Neural progenitor cell (in vitro differentiated cells): ENCODE results near the gene ANKRD53. TPM values are rescaled to one million over a fixed set of nuclear protein-coding genes. Genes with fewer than 3 reads are reported as not detected.

Experiments used
- DNase-seq: peaks from one replicate; pipeline ENCODE4 v3.0.0-alpha.2; 2016; ENCODE audit warnings: low spot score
- H2AFZ ChIP-seq: fragments of 200-600 bp; sonication (generic); replicated peaks from 2 replicates; pipeline ENCODE4 v1.6.1; 2016; ENCODE audit warnings: antibody characterized with exemption
- H3F3A ChIP-seq: fragments of 200-600 bp; sonication (generic); 2 replicates; pipeline ENCODE4 v1.6.1; 2016; ENCODE audit warnings: antibody characterized with exemption, low read depth
- H3K27ac ChIP-seq: fragments of 200-600 bp; sonication (generic); 2 replicates; pipeline ENCODE4 v1.5.1; 2016; ENCODE audit warnings: mild to moderate bottlenecking
- H3K27me3 ChIP-seq: fragments of 200-600 bp; sonication (generic); 2 replicates; pipeline ENCODE4 v1.6.1; 2016; ENCODE audit warnings: mild to moderate bottlenecking, moderate library complexity
- H3K36me3 ChIP-seq: fragments of 200-600 bp; sonication (generic); 2 replicates; pipeline ENCODE4 v1.5.1; 2016
- H3K4me1 ChIP-seq: fragments of 200-600 bp; sonication (generic); 2 replicates; pipeline ENCODE4 v1.6.1; 2016; ENCODE audit warnings: mixed run types
- H3K4me2 ChIP-seq: fragments of 200-600 bp; sonication (generic); 2 replicates; pipeline ENCODE4 v1.6.1; 2016
- H3K4me3 ChIP-seq: fragments of 200-600 bp; sonication (generic); 2 replicates; pipeline ENCODE4 v1.5.1; 2016
- H3K79me2 ChIP-seq: fragments of 200-600 bp; sonication (generic); 2 replicates; pipeline ENCODE4 v1.6.1; 2016; ENCODE audit warnings: low read depth
- H3K9ac ChIP-seq: fragments of 200-600 bp; sonication (generic); 2 replicates; pipeline ENCODE4 v1.6.1; 2016
- H3K9me3 ChIP-seq: fragments of 200-600 bp; sonication (generic); 2 replicates; pipeline ENCODE4 v1.5.1; 2016; ENCODE audit warnings: low read depth
- H4K20me1 ChIP-seq: fragments of 200-600 bp; sonication (generic); 2 replicates; pipeline ENCODE4 v1.6.1; 2016; ENCODE audit warnings: low read depth
- H3K27ac Mint-ChIP-seq: 3 replicates; pipeline ENCODE4 v1.8.0; 2021; ENCODE audit warnings: mixed read lengths
- H3K27me3 Mint-ChIP-seq: 2 replicates; pipeline ENCODE4 v1.8.0; 2022; ENCODE audit warnings: low read depth, mild to moderate bottlenecking, inconsistent platforms, moderate library complexity, mixed read lengths; ENCODE audit not compliant: insufficient read depth
- H3K36me3 Mint-ChIP-seq: 3 replicates; pipeline ENCODE4 v1.8.0; 2021; ENCODE audit warnings: mixed read lengths
- H3K4me1 Mint-ChIP-seq: 3 replicates; pipeline ENCODE4 v1.8.0; 2021; ENCODE audit warnings: mixed read lengths
- H3K4me3 Mint-ChIP-seq: 3 replicates; pipeline ENCODE4 v1.8.0; 2021; ENCODE audit warnings: mild to moderate bottlenecking, moderate library complexity, mixed read lengths
- H3K9me3 Mint-ChIP-seq: 3 replicates; pipeline ENCODE4 v1.8.0; 2020; ENCODE audit warnings: mixed read lengths
- CTCF ChIP-seq: fragments of 200-600 bp; sonication (generic); IDR thresholded peaks from 2 replicates; pipeline ENCODE4 v1.5.1; 2017; ENCODE audit warnings: antibody characterized with exemption, mild to moderate bottlenecking
- EZH2 ChIP-seq: fragments of 200-600 bp; sonication (generic); IDR thresholded peaks from 2 replicates; pipeline ENCODE4 v1.6.1; 2017; ENCODE audit warnings: antibody characterized with exemption, mild to moderate bottlenecking, moderate library complexity
- EZH2phosphoT487 ChIP-seq: fragments of 200-600 bp; sonication (generic); IDR thresholded peaks from 2 replicates; pipeline ENCODE4 v1.6.1; 2017; ENCODE audit warnings: antibody characterized with exemption
- total RNA-seq: library from RNA; depleted of rRNA; stranded (reverse); fragments of >200 nt; gene quantifications from 2 replicates; pipeline ENCODE4 v1.2.3, GENCODE V29; 2015; ENCODE audit warnings: low replicate concordance

The ANKRD53 gene
- total RNA-seq, 1 donor from 2014 or later: not detected

- peaks cover 14% of the 10 kb centered on the region for H3K27me3 Mint-ChIP-seq
- peaks cover 18% of the 10 kb centered on the region for H3F3A ChIP-seq
- H3K27ac ChIP-seq: no peak overlapping the region
- no peak overlapping the region for H3K4me3 ChIP-seq
- H3K4me1 Mint-ChIP-seq: peaks cover 28% of the 10 kb centered on the region
- H3K4me3 Mint-ChIP-seq: no peak overlapping the region
- H3K79me2 ChIP-seq: no peaks in the 10 kb centered on the region
- no peak for DNase-seq
- peaks cover 53% of the 10 kb centered on the region for H3K4me1 ChIP-seq
- H3K27me3 ChIP-seq: peaks cover 21% of the 10 kb centered on the region
- no peak overlapping the region for H2AFZ ChIP-seq
- H3K9me3 ChIP-seq: no peaks in the 10 kb centered on the region
- H3K4me2 ChIP-seq: peak overlapping the region; percentile 61
- H3K36me3 ChIP-seq: no peaks in the 10 kb centered on the region
- peaks cover 7% of the 10 kb centered on the region for H4K20me1 ChIP-seq
- no peak overlapping the region for H3K9ac ChIP-seq
- no peaks in the 10 kb centered on the region for H3K9me3 Mint-ChIP-seq
- TF ChIP-seq CTCF: no peak
- no peak for TF ChIP-seq EZH2
- no peak for TF ChIP-seq EZH2phosphoT487
- peak overlapping the region; percentile 58 for H3K27ac Mint-ChIP-seq
- peaks cover 1% of the 10 kb centered on the region for H3K36me3 Mint-ChIP-seq
These were observed 42.1 kb upstream of the ANKRD53 start for GRCh38 chr2:70936165-70936978.

- H3K36me3 ChIP-seq: no peaks in the 10 kb centered on the region
- H3K9ac ChIP-seq: no peak overlapping the region
- peaks cover 1% of the 10 kb centered on the region for H3K36me3 Mint-ChIP-seq
- H3K27me3 Mint-ChIP-seq: peaks cover 16% of the 10 kb centered on the region
- no peak overlapping the region for H3K4me3 ChIP-seq
- peaks cover 57% of the 10 kb centered on the region for H3K4me1 ChIP-seq
- no peak overlapping the region for H2AFZ ChIP-seq
- peaks cover 18% of the 10 kb centered on the region for H3F3A ChIP-seq
- TF ChIP-seq CTCF: no peak
- no peak for TF ChIP-seq EZH2phosphoT487
- TF ChIP-seq EZH2: no peak
- H3K27me3 ChIP-seq: peaks cover 29% of the 10 kb centered on the region
- H3K4me3 Mint-ChIP-seq: no peak overlapping the region
- H3K27ac Mint-ChIP-seq: no peak overlapping the region
- H3K4me1 Mint-ChIP-seq: peaks cover 32% of the 10 kb centered on the region
- no peaks in the 10 kb centered on the region for H3K79me2 ChIP-seq
- H3K4me2 ChIP-seq: peak overlapping the region; percentile 67
- peaks cover 7% of the 10 kb centered on the region for H4K20me1 ChIP-seq
- H3K9me3 ChIP-seq: no peaks in the 10 kb centered on the region
- H3K27ac ChIP-seq: no peak overlapping the region
- DNase-seq: peak; percentile 42
- no peaks in the 10 kb centered on the region for H3K9me3 Mint-ChIP-seq
These were observed 41.2 kb upstream of the ANKRD53 start for GRCh38 chr2:70936979-70937811.

- no peak for DNase-seq
- TF ChIP-seq EZH2phosphoT487: no peak
- no peak for TF ChIP-seq CTCF
- no peak for TF ChIP-seq EZH2
- Histone ChIP-seq H2AFZ (no peak overlapping the region), H4K20me1 (peaks cover 7% of the 10 kb centered on the region), H3K9ac (no peak overlapping the region), H3K9me3 (no peaks in the 10 kb centered on the region), H3K4me3 (no peak overlapping the region), H3K27me3 (peaks cover 36% of the 10 kb centered on the region), H3K79me2 (no peaks in the 10 kb centered on the region), H3K4me1 (peaks cover 65% of the 10 kb centered on the region), H3F3A (peaks cover 22% of the 10 kb centered on the region), H3K36me3 (no peaks in the 10 kb centered on the region), H3K27ac (no peak overlapping the region), H3K4me2 (peak overlapping the region; percentile 67)
- Mint-ChIP-seq H3K27me3 (peaks cover 20% of the 10 kb centered on the region), H3K4me1 (peaks cover 38% of the 10 kb centered on the region), H3K27ac (no peak overlapping the region), H3K4me3 (peak overlapping the region; percentile 38), H3K36me3 (peaks cover 1% of the 10 kb centered on the region), H3K9me3 (no peaks in the 10 kb centered on the region)
These were observed 40.4 kb upstream of the ANKRD53 start for GRCh38 chr2:70937866-70938585.
